ENCODE results near the gene HPSE. TPM values are rescaled to one million over a fixed set of nuclear protein-coding genes. Genes with fewer than 3 reads are reported as not detected.
A peak's percentile ranks its signal among the peaks of the same experiment; 100 is the strongest.
"Not testable (repeated sequence)": the region's sequence is repeated elsewhere in the genome, so short reads cannot be mapped to it uniquely, and the experiment has no call there.

Gene HPSE
- polyA plus RNA-seq, 3 donors: 21.2 to 65.8 (median 31.2) TPM

DNA sequence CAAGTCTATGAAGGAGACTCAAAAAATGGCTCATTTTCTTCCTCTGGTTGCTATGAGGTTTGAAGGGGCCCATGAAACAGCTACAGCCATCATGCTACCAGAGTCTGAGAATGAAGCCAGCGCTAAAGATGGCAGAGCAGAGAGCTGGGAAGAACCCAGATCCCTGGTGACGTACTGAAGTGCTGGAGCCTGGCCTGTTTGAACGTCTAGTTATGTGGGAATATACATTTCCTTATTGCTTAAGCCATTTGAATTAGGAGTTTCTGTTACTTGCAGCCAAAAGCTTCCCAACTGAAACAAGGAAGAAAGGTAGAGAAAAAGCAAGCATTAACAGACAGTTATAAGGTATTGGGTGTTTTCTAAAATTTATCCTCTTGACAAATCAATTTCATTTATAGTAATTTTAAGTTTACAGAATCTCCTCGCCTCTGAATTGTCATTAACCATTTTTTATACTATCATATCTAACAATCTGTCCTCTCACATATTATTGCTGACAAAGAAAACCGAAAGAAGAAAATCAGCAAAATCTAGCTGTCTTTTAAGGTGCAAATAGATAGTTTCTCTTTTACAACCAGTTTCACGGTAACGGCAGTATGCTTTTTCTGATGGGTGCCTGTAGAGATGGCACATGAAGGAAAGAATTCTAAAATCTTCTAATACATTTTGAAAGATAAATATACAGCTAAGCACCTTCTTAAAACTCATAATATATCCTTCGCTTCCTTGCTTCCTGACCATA lies 41.2 kb downstream of the HPSE start:
- Histone ChIP-seq H3K4me3 (replicated peaks in 1 of 3; ENCODE audit: low read depth in 2 of 3, low read length in 3 of 3) (no peak overlapping the region), H3K27me3 (ENCODE audit: control insufficient read depth in 2 of 2, insufficient read depth in 2 of 2, low read length in 2 of 2) (no peaks in the 10 kb centered on the region), H3K36me3 (replicated peaks in 1 of 2; ENCODE audit: control insufficient read depth in 1 of 2, insufficient read depth in 2 of 2, low read length in 2 of 2) (peaks cover 34 to 57% of the 10 kb centered on the region in 2 donors), H3K9me3 (replicated peaks in 1 of 2; ENCODE audit: control insufficient read depth in 1 of 2, insufficient read depth in 1 of 2, low read length in 2 of 2) (peaks cover 0 to 3% of the 10 kb centered on the region in 2 donors), H3K79me2 (ENCODE audit: insufficient read depth, low read length) (no peaks in the 10 kb centered on the region), H4K20me1 (ENCODE audit: insufficient read depth, low read length) (no peaks in the 10 kb centered on the region), H3K4me1 (ENCODE audit: control insufficient read depth in 1 of 2, insufficient read depth in 2 of 2, low read length in 2 of 2) (peaks cover 3 to 8% of the 10 kb centered on the region in 2 donors), H3K27ac (ENCODE audit: low read depth in 1 of 2, low read length in 2 of 2) (no peak overlapping the region), H2AFZ (ENCODE audit: insufficient read depth, low read depth, low read length, poor library complexity, severe bottlenecking) (no peak overlapping the region), H3K9ac (ENCODE audit: insufficient read depth, low read length, poor library complexity, severe bottlenecking) (no peak overlapping the region), H3K4me2 (replicated peaks; ENCODE audit: extremely low read depth, low read length, poor library complexity, severe bottlenecking) (no peak overlapping the region)
- intact Hi-C loops (cut with micrococcal nuclease): no loop called here
- peaks cover 8 to 12% (median 10%) of the 10 kb centered on the region in 7 donors for H3K9me3 Mint-ChIP-seq
- H3K27me3 Mint-ChIP-seq (ENCODE audit: low read depth in 3 of 3): no peaks in the 10 kb centered on the region
- H3K4me1 Mint-ChIP-seq: peaks cover 18% of the 10 kb centered on the region
- peaks cover 40 to 62% of the 10 kb centered on the region in 2 donors for H3K36me3 Mint-ChIP-seq
- WGBS (ENCODE audit: insufficient coverage): no CpG with 5 or more reads among the region's 8 CpGs
- no peak for DNase-seq
- TF ChIP-seq, protein P1, sequence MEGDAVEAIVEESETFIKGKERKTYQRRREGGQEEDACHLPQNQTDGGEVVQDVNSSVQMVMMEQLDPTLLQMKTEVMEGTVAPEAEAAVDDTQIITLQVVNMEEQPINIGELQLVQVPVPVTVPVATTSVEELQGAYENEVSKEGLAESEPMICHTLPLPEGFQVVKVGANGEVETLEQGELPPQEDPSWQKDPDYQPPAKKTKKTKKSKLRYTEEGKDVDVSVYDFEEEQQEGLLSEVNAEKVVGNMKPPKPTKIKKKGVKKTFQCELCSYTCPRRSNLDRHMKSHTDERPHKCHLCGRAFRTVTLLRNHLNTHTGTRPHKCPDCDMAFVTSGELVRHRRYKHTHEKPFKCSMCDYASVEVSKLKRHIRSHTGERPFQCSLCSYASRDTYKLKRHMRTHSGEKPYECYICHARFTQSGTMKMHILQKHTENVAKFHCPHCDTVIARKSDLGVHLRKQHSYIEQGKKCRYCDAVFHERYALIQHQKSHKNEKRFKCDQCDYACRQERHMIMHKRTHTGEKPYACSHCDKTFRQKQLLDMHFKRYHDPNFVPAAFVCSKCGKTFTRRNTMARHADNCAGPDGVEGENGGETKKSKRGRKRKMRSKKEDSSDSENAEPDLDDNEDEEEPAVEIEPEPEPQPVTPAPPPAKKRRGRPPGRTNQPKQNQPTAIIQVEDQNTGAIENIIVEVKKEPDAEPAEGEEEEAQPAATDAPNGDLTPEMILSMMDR (IDR thresholded peaks at IDR 0.05): no peak
- no peak overlapping the region for H3K4me3 Mint-ChIP-seq
- H3K27ac Mint-ChIP-seq: peak overlapping the region in 2 of 7 donors; percentile 25 to 46

DNA sequence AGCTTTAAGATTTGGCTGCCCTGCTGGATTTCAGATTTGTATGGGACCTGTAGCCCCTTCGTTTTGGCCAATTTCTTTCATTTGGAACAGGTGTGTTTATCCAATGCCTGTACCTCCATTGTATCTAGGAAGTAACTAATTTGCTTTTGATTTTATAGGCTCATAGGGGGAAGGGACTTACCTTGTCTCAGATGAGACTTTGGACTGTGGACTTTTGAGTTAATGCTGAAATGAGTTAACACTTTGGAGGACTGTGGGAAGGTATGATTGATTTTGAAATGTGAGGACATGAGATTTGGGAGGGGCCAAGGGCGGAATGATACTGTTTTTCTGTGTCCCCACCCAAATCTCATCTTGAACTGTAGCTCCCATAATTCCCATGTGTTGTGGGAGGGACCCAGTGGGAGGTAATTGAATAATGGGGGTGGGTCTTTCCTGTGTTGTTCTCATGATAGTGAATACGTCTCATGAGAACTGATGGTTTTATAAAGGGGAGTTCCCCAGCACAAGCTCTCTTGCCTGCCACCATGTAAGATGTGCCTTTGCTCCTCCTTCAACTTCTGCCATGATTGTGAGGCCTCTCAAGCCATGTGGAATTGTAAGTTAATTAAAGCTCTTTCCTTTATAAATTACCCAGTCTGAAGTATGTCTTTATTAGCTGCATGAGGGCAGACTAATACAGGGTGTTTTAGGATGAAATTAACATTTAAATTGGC lies 44.4 kb downstream of the HPSE start:
- H3K27ac ChIP-seq (ENCODE audit: low read depth in 1 of 2, low read length in 2 of 2); H3K4me3 Mint-ChIP-seq; H2AFZ ChIP-seq (ENCODE audit: insufficient read depth, low read depth, low read length, poor library complexity, severe bottlenecking); DNase-seq; H3K27me3 Mint-ChIP-seq (ENCODE audit: low read depth in 3 of 3); H3K79me2 ChIP-seq (ENCODE audit: insufficient read depth, low read length); H3K4me2 ChIP-seq (replicated peaks; ENCODE audit: extremely low read depth, low read length, poor library complexity, severe bottlenecking); H3K4me3 ChIP-seq (replicated peaks in 1 of 3; ENCODE audit: low read depth in 2 of 3, low read length in 3 of 3); H3K27ac Mint-ChIP-seq; H4K20me1 ChIP-seq (ENCODE audit: insufficient read depth, low read length); H3K27me3 ChIP-seq (ENCODE audit: control insufficient read depth in 2 of 2, insufficient read depth in 2 of 2, low read length in 2 of 2); intact Hi-C loops (cut with micrococcal nuclease); H3K9me3 ChIP-seq (replicated peaks in 1 of 2; ENCODE audit: control insufficient read depth in 1 of 2, insufficient read depth in 1 of 2, low read length in 2 of 2); H3K9ac ChIP-seq (ENCODE audit: insufficient read depth, low read length, poor library complexity, severe bottlenecking): not testable (repeated sequence)
- Histone ChIP-seq H3K36me3 (replicated peaks in 1 of 2; ENCODE audit: control insufficient read depth in 1 of 2, insufficient read depth in 2 of 2, low read length in 2 of 2) (peaks cover 16 to 26% of the 10 kb centered on the region in 2 donors), H3K4me1 (ENCODE audit: control insufficient read depth in 1 of 2, insufficient read depth in 2 of 2, low read length in 2 of 2) (peaks cover 11 to 13% of the 10 kb centered on the region in 2 donors)
- Mint-ChIP-seq H3K9me3 (peaks cover 8 to 12% (median 10%) of the 10 kb centered on the region in 7 donors), H3K36me3 (peaks cover 25 to 40% of the 10 kb centered on the region in 2 donors), H3K4me1 (peaks cover 18% of the 10 kb centered on the region)
- WGBS (ENCODE audit: insufficient coverage): no CpG with 5 or more reads among the region's 3 CpGs

DNA sequence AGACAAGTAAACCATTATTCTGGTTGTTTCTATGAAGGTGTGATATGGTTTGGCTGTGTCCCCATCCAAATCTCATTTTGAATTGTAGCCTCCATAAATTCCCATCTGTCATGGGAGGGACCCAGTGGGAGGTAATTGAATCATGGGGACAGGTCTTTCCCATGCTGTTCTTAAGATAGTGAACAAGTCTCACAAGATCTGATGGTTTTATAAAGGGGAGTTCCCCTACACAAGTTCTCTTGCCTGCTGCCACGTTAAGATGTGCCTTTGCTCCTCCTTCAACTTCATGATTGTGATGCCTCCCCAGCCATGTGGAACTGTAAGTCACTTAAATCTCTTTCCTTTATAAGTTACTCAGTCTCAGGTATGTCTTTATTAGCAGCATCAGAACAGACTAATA lies 46.3 kb downstream of the HPSE start:
- no CpG with 5 or more reads among the region's 1 CpG for WGBS (ENCODE audit: insufficient coverage)
- H3K27ac Mint-ChIP-seq; H4K20me1 ChIP-seq (ENCODE audit: insufficient read depth, low read length); H3K79me2 ChIP-seq (ENCODE audit: insufficient read depth, low read length); H3K4me3 Mint-ChIP-seq; H2AFZ ChIP-seq (ENCODE audit: insufficient read depth, low read depth, low read length, poor library complexity, severe bottlenecking); H3K36me3 ChIP-seq (replicated peaks in 1 of 2; ENCODE audit: control insufficient read depth in 1 of 2, insufficient read depth in 2 of 2, low read length in 2 of 2); H3K27me3 ChIP-seq (ENCODE audit: control insufficient read depth in 2 of 2, insufficient read depth in 2 of 2, low read length in 2 of 2); H3K4me3 ChIP-seq (replicated peaks in 1 of 3; ENCODE audit: low read depth in 2 of 3, low read length in 3 of 3); H3K27me3 Mint-ChIP-seq (ENCODE audit: low read depth in 3 of 3); H3K9ac ChIP-seq (ENCODE audit: insufficient read depth, low read length, poor library complexity, severe bottlenecking); DNase-seq; H3K4me2 ChIP-seq (replicated peaks; ENCODE audit: extremely low read depth, low read length, poor library complexity, severe bottlenecking); H3K27ac ChIP-seq (ENCODE audit: low read depth in 1 of 2, low read length in 2 of 2); H3K9me3 ChIP-seq (replicated peaks in 1 of 2; ENCODE audit: control insufficient read depth in 1 of 2, insufficient read depth in 1 of 2, low read length in 2 of 2): not testable (repeated sequence)
- Mint-ChIP-seq H3K36me3 (peaks cover 16 to 23% of the 10 kb centered on the region in 2 donors), H3K9me3 (peaks cover 8 to 11% (median 10%) of the 10 kb centered on the region in 7 donors), H3K4me1 (peaks cover 29% of the 10 kb centered on the region)
- peaks cover 20% of the 10 kb centered on the region in 2 donors for H3K4me1 ChIP-seq (ENCODE audit: control insufficient read depth in 1 of 2, insufficient read depth in 2 of 2, low read length in 2 of 2)
- intact Hi-C loops (cut with micrococcal nuclease): loop anchor here (5.0 to 10.0 kb wide), 4 partner anchors 39 to 424 kb away; partner anchors contain the start of genes HELQ (in 1 of the 2), HPSE (in 1 of the 2) and MRPS18C (in 1 of the 2)
